GM23248 (cell line): ENCODE measurements around the gene CDH1.

Source experiments
- EZH2 ChIP-seq: fragments of 200-600 bp; sonication (generic); IDR thresholded peaks from 2 replicates; pipeline ENCODE4 v1.6.1; 2018; ENCODE audit warnings: antibody characterized with exemption, mild to moderate bottlenecking; ENCODE audit not compliant: insufficient read depth, poor library complexity, severe bottlenecking
- EZH2phosphoT487 ChIP-seq: fragments of 200-600 bp; sonication (generic); IDR thresholded peaks from 2 replicates; pipeline ENCODE4 v1.6.1; 2018; ENCODE audit warnings: antibody characterized with exemption, moderate library complexity, mild to moderate bottlenecking, low read depth; ENCODE audit not compliant: insufficient read depth

- TF ChIP-seq EZH2 (no peak), EZH2phosphoT487 (no peak)
These were observed 13.2 kb downstream of the CDH1 start for GRCh38 chr16:68750193-68750695.
